A549 (cell line): Measurements from ENCODE around the gene FANCM. TPM values are rescaled to one million over a fixed set of nuclear protein-coding genes. Genes with fewer than 3 reads are reported as not detected.

Experiments used
- polyA plus RNA-seq, 4 experiments: library from polyadenylated mRNA; depleted of rRNA in 3 of 4; stranded (reverse); fragments of >200 nt; fragmentation: RNase III in 1 of 4; extraction: RNeasy Plus Mini Kit Qiagen cat#74134 plus additional on column Dnase treatment in 1 of 4; gene quantifications; 2 replicates in 3 of 4; 3 replicates in 1 of 4; pipeline ENCODE4 v1.2.3, GENCODE V29; 2011 to 2017
- small RNA-seq, 6 experiments: library from RNA; depleted of rRNA; stranded (forward); fragments of <200 nt; gene quantifications; one replicate each; pipeline ENCODE3, GENCODE V24; 2012

FANCM gene
- polyA plus RNA-seq, 2 of the 4 experiments (the other 2 are of a cell fraction) = 7.0 to 8.8 TPM

Small RNA genes within 50 kb of the gene (small RNA-seq; reads per million reads assigned to genes)
- gene RF00151 (0 reads per million in 6 experiments), gene SNORD127 (144 to 25,569 (median 918) reads per million in 6 experiments)

Other genes starting within 250 kb of the FANCM start
- gene KLHL28, start 174.0 kb upstream of the FANCM start, polyA plus RNA-seq (2011; rRNA removed) = 8.3 and 10.0 TPM in 2 replicates
- gene KLHL28, start 174.0 kb upstream of the FANCM start, polyA plus RNA-seq (2017; fragmentation: RNase III; extraction: RNeasy Plus Mini Kit Qiagen cat#74134 plus additional on column Dnase treatment) = 3.1 to 3.4 TPM (median 3.4 TPM) in 3 replicates
- gene TOGARAM1, start 173.7 kb upstream of the FANCM start, polyA plus RNA-seq (2011; rRNA removed) = 17.6 and 18.9 TPM in 2 replicates
- 6.7 to 8.4 TPM (median 7.6 TPM) in 3 replicates for gene TOGARAM1, start 173.7 kb upstream of the FANCM start, polyA plus RNA-seq (2017; fragmentation: RNase III; extraction: RNeasy Plus Mini Kit Qiagen cat#74134 plus additional on column Dnase treatment)
- 47.3 and 57.5 TPM in 2 replicates for gene PRPF39, start 51.8 kb upstream of the FANCM start, polyA plus RNA-seq (2011; rRNA removed)
- gene PRPF39, start 51.8 kb upstream of the FANCM start, polyA plus RNA-seq (2017; fragmentation: RNase III; extraction: RNeasy Plus Mini Kit Qiagen cat#74134 plus additional on column Dnase treatment) = 24.4 to 25.5 TPM (median 24.5 TPM) in 3 replicates
- gene FKBP3, start 1.4 kb upstream of the FANCM start, polyA plus RNA-seq (2011; rRNA removed) = 106 and 202 TPM in 2 replicates
- gene FKBP3, start 1.4 kb upstream of the FANCM start, polyA plus RNA-seq (2017; fragmentation: RNase III; extraction: RNeasy Plus Mini Kit Qiagen cat#74134 plus additional on column Dnase treatment) = 155 to 159 TPM (median 158 TPM) in 3 replicates
- gene MIS18BP1, start 117.3 kb downstream of the FANCM start, polyA plus RNA-seq (2011; rRNA removed) = 28.0 and 38.0 TPM in 2 replicates
- 24.2 to 28.5 TPM (median 26.1 TPM) in 3 replicates for gene MIS18BP1, start 117.3 kb downstream of the FANCM start, polyA plus RNA-seq (2017; fragmentation: RNase III; extraction: RNeasy Plus Mini Kit Qiagen cat#74134 plus additional on column Dnase treatment)